ENCODE results near the gene C2orf69. TPM values are rescaled to one million over a fixed set of nuclear protein-coding genes. Genes with fewer than 3 reads are reported as not detected.

The C2orf69 gene
- total RNA-seq, 1 donor from 2014 or later: 7.5 TPM

DNA sequence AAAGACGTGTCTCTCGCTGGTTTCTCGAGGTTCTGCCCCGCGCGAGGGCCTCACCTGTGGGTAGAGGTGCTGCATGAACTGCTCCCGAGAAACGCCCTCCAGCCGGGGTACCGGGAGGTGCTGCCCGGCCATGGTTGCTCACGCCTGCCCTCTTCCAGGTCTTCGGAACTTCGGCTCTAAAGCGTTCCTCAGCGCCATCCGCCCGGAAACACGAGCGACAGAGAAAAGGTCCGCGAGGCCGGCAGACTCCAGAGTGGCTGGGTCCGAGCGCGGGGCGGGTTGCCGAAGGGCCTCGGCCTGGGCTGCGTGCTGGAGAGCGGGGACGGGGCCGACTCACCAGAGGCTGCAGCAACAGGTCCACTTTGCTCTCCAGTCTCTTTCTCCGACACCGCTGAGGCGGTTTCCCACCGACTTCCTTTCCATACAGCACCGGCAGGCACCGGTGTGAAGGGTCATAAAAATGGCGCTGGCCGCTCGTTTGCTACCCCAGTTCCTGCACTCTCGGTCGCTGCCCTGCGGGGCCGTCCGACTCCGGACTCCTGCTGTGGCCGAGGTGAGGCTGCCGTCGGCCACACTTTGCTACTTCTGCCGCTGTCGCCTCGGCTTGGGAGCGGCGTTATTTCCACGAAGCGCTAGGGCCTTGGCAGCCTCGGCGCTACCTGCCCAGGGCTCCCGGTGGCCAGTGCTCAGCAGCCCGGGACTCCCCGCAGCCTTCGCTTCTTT is 44.4 kb downstream of the C2orf69 start, which contains the start of the genes MAIP1 and TYW5:
MAIP1 (plus strand) TSS at position 244 of the 723 bp plus-strand sequence; CDS start at position 461, 217 bp downstream.
TYW5 (minus strand) TSS at position 153 of the 723 bp plus-strand sequence; CDS start at position 132, 21 bp downstream.
- DNase-seq: peak; percentile 84
- intact Hi-C loops (cut with micrococcal nuclease): no loop called here
- ATAC-seq: peak; percentile 96

DNA sequence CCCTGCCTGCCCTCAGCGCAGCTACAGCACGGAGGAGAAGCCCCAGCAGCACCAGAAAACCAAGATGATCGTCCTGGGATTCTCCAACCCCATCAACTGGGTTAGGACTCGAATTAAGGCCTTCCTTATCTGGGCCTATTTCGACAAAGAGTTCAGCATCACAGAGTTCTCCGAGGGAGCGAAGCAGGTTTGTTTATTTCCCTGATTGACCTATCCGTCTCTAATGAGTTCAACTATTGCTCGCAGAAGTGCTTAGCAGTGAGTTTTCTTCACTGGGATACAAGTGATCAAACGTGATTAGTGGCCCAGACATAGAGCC is 44.9 kb downstream of the C2orf69 start:
- intact Hi-C loops (cut with micrococcal nuclease): no loop called here
- DNase-seq (no peak), ATAC-seq (no peak)

DNA sequence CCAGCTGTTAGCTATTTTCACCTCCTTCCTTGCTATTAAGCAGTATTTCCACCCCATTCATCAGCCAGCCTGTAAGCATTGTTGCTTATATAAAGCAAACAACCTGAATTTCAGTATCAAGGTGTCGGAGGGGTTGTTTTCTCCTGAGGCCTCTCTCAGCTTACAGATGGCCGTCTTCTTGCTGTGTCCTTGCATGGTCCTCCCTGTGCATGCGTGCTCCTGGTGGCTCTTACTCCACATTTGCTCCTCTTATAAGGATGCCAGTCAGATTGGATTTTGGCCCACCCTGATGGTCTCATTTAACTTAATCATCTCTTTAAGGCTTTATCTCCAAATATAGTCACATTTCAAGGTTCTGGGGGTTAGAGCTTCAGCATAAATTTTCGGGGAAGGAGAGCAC is 46.9 kb downstream of the C2orf69 start:
- ATAC-seq (no peak), DNase-seq (no peak)
- intact Hi-C loops (cut with micrococcal nuclease): no loop called here

DNA sequence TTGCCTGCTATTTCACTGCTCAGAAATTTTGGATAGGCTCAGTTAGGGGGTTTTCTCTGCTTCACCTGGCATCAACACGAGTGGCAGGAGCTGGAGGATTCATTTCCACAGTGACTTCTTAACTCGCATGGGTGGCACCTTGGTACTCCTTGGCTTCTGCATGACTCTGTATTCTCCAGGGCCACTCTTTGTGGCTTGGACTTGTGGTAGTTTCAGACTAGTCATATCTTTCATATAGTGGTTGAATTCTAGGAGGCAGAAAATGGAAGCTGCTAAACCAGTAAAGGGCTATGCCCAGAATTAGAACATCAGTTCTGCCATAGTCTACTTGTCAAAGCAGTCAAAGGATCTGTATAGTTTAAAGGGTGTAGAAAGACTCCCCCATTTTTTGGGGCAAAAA is 51.1 kb downstream of the C2orf69 start:
- DNase-seq: no peak
- ATAC-seq: no peak
- intact Hi-C loops (cut with micrococcal nuclease): no loop called here

DNA sequence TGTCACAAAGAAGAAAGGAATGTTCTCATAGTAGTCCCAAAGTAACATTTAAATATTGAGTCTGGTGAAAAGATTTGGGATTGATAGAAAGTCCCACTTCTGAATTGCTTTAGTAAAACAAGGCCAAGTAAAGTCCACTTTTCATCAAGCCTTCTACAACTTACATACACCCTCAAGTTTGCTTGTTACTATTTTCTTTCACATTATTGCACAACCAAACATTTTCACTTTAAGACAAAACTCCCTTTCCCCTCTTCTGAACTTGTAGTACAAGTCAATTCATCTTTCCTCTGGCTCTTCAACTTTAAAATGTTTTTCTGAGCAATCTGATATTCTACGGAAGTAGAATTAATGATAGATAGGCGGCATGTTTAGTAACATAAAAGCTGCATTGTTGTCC is 55.3 kb downstream of the C2orf69 start:
- DNase-seq (no peak), ATAC-seq (no peak)
- intact Hi-C loops (cut with micrococcal nuclease): no loop called here

DNA sequence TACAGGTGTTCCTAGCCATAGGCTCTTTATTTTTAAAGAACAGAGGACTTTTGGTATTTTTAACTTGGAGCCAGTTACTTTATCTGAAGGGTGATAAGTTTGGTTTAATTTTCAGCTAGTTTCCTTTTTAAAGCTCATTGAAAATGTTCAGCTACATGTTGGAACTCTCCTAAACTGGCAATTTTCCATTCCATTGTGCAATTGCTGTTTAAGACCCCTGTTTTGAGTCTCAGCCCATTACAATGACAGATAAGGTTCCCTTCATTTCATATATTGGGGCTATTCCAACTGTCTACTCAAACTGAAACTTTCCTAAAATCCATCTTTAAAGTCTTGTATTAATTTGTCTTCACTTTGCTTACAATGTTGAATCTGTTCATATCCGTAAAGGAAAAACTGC is 55.9 kb downstream of the C2orf69 start:
- no peak for ATAC-seq
- DNase-seq: no peak
- intact Hi-C loops (cut with micrococcal nuclease): no loop called here

DNA sequence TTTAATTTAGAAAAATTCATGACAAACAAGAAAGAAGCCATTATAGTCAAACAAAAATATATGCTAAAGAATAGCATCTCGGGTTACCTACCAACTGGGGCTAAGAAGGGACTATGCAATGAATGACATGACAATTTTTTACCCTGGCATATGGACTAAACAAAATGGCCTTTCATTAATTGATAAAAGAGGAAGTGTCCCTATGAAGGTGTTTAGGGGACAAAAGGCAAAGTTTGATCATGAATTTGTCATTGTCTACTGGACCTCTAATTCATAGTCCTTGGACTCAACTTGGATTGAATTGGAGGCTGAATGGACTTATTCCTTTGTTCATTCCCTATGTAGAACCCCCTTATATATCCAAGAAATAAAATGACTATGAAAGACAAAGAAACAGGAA is 57.0 kb downstream of the C2orf69 start:
- DNase-seq (no peak), ATAC-seq (no peak)
- intact Hi-C loops (cut with micrococcal nuclease): no loop called here

DNA sequence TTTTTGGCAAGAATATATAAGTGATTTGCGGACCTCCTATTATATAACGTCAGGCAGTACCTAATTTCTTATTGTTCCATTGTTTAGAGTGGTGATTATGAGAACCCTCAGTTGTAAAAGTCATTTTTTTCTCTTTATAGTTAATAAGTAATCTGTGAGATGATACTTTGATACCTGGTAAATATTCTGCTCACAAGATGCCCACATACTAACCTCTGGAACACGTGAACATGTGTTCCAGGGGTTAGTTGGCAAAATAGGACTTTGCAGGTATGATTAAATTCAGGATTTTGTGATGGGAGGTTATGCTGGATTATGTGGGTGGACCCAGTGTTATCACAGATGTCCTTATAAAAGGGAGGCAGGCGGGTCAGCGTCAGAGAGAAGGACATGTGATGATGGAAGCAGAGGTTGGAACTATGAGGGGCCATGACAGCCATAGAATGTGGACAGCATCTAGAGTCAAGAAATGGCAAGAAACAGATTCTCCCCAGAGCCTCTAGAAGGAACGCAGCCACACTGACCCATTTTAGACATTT is 61.1 kb downstream of the C2orf69 start:
- ATAC-seq (no peak), DNase-seq (no peak)
- intact Hi-C loops (cut with micrococcal nuclease): loop anchor here (5.0 kb wide), 1 partner anchor 505 kb away; no protein-coding TSS in a partner anchor

DNA sequence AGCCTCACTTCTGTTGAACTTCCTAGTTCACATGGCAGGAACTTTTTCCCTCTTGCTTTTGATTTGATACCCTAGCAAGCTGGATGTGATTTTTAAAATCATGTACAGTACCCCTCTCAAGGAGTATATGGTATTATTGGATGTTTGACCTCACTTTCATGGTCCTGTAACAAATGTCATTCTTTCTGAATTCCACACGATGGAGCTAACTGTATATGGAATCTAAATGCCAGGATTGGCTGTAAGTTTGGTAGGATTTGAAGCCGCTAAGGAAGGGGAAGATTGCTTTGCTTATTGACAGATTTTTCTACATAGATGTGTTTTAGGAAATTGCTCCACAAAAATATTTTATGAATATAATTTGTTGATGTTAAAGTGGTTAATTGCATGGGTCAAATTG is 62.6 kb downstream of the C2orf69 start:
- intact Hi-C loops (cut with micrococcal nuclease): loop anchor here (5.0 kb wide), 1 partner anchor 504 kb away; no protein-coding TSS in a partner anchor
- ATAC-seq (peak; percentile 41), DNase-seq (no peak)

DNA sequence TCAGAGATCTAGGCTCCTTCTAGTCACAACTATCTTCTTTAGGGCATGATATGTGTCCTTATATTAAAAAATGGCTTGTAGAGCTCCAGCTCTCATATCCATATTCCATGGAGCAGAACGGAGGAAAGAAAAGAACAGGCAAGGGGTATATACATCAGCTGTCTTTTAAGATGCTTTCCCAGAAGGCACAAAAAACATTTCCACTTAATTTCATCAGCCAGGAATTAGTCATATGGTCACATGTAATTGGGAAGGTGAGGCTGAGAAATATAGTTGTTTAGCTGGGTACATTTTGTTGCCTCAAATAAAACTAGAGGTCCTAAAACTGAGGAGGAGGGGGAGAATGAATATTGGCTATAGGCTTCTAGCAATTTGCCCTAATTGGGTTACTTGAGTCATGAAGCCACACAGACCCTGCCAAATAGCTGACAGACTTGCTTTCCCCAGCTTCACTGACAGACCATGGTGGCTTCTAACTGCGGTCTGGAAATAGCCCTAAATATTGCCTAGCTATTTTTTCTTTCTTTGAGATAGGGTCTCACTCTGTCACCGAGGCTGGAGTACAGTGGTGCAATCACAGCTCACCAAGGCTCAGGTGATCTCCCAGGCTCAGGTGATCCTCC is 64.3 kb downstream of the C2orf69 start:
- ATAC-seq: no peak
- intact Hi-C loops (cut with micrococcal nuclease): no loop called here
- DNase-seq: no peak

Other genes with a start within 250 kb of the C2orf69 start
- 2.0 TPM for gene FTCDNL1, start 60.1 kb upstream of the C2orf69 start, total RNA-seq
- 2.5 TPM for gene TYW5, start 44.2 kb downstream of the C2orf69 start, total RNA-seq
- 29.2 TPM for gene MAIP1, start 44.3 kb downstream of the C2orf69 start, total RNA-seq